Measurements from ENCODE around the gene JAKMIP1.

Gene JAKMIP1

DNA sequence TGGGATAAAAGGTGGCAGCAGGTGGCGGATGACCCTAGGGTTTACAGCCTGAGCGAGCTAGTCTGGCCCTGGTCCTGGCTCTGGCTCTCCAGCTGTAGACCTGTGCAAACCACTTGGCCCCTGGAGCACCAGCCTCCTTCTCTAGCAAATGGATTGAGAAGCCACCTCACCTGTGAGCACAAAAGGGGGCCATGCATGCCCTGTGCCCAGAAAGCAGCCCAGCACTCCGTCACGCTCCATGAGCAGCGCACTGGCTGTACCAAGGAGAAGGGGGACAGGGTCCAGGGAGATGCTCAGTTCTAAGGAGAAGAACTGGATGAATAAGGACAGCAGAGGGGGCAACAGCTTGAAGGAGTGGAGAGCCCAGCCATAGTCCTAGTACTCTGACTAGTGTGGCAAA is 135.2 kb downstream of the JAKMIP1 start:
- DNase-seq (ENCODE audit: low spot score): no peak

DNA sequence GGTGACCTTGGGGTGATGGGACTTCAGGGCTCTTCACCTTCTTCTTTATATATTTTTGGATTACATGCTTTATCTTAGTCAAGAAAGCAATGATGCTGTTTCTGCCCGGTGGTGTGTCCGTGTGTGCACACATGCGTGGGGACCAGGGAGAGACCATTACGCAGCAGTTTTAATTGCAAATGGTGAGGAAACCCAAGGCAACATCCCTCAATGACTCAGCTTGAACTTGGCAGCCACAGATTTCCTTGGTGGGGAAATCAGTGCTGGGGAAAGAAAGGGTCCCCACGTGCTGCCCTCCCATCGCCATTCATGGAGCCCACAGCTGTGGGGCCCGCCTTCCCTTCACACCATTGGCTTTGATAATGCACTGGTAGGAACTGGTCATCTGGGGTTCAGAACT is 136.0 kb downstream of the JAKMIP1 start:
- DNase-seq (ENCODE audit: low spot score): no peak

DNA sequence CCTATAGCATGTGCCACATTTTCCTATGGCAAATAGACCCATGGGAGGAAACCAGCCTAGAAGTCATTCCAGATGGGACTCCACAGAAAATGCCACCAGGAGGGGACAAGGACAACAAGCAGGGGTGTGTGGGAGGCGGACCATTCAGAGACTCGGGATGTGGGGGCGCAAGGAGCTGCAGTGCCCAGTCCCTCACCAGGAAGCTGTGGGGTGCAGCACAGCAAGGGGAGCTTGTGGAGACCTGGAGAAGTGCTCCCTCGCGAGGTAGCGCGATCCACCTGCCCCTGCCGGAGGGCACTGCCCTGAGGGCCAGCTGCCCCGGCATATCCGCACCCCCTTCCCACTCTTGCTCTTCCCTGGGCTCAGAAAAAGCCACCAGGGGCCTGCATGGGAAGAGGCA is 136.7 kb downstream of the JAKMIP1 start:
- DNase-seq (ENCODE audit: low spot score): no peak

DNA sequence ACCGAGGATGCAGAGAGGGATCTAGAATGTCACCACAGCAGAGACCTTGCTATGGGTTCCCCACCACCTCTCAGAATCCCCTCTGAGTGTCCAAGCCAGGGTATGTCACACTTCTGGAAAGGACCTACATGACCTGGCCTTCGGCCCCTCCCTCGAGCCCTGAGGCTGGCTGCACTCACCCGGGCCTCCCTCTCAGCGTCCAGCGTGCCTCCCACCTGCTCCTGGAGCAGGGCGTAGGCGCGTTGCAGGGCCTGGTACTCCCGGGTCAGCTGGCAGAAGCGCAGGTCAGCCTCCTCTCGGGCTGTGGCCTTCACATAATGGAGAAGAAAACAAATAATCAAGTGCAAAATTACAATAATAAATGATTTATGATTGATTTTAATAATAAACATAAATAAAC is 138.2 kb downstream of the JAKMIP1 start:
- DNase-seq (ENCODE audit: low spot score): no peak

DNA sequence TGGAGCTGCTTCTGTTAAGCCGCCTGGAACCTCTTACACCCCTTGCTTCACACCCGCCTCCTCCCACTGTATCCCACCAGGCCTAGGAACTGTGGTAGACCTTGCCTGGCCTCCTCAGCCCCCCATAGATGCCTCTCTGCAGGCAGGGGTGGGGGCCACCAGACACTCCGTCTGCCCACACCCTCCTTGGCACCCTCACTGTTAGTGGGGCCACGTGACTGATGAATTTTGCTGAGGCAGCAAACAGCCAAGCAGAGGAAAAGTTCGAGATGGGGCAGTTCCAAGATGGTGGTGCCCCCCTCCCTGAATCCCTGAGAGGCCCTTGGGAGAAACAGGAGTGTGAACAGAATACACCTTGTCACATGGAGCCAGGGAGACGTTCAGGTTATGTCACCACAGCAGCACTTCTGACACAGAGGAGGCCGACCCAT is 141.0 kb downstream of the JAKMIP1 start:
- no peak for DNase-seq (ENCODE audit: low spot score)

DNA sequence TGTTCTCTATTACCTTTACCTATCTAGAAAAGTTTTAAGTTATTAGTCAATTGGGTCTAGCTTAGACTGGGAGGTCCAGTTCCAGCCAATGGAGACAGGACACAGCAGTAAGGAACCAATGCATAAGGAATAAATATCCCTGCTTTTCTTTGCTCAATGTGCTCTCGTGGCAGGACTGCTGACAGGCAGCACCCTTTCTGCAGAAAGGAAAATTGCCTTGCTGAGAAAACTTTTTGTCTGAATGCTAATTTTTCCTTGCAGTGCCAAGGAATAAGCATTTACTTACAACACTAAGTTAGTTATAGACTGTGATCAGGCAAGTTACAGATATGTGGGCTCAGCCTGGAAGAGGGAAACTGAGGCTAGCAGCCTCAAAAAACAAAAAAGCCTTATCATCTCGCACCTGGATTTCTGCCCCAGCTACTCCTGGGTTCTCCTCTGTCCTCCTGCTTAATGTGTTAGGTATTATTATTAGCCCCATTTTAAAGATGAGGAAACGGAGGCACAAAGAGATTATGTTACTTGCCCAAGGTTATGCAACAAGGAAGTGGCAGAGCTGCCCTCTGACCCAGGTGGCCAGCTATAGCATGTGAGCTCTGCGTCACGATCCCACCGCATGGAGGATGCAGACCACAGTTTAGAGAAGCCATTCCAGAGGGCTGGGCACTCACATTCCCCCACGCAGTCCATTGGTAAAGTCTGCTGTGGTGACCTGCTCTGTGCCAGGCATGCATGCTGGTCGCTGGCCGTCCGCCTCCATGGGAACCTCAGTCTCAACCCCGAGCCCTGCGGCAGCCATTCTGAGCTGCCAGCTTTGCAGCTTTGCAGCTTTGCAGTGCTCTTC is 141.6 kb downstream of the JAKMIP1 start:
- DNase-seq (ENCODE audit: low spot score): no peak

DNA sequence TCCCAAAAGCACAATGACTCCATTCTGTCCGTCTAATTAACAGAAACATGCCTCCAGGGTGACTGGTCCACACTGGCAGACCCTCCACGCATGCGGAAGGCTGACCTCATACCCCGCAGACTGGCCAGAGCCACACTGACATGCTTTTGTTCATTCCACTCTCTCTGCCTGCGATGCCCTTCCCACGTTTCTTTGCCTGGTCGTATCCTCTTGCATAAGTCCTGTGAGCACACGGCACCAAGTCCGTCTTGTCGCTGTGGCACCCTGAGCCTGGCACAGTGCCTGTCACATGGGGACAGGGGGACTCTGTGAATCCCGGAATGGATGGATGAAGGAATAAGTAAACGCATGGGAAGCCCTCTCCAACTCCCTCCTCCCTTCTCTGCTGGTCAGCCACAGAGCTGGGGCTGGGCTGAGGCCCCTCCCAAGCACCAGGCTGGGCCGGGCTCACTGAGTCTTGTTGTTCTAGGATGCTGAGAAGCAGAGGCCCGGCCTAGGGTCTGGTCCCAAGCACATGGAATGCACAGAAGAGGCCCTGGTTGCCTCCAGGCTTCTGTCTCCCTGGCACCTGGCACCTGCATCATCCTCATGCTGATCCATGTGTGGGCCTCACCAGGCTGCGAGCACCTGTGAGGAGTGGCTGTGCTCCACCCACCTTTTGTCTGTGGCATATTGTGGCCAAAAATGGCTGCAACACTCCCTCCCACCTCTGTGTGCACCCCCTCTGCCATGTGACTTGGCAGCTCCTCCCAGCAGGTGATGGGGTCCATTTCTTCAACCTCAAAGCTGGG is 143.2 kb downstream of the JAKMIP1 start:
- no peak for DNase-seq (ENCODE audit: low spot score)

DNA sequence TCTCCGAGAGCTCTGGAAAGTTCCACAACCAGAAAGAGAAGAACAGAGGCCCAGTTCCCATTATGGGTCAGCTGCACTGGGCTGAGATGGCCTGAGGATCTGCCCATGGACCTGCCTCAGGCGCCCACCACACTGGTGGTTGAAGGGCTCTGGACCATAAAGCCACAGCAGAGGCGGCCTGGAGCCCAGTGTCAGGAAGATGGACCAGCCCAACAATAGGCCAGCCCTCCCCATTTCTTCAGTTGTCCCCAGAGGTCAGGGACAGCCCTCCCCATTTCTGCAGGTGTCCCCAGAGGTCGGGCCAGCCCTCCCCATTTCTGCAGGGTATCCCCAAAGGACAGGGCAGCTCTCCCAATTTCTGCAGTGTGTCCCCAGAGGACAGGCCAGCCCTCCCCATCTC is 144.9 kb downstream of the JAKMIP1 start:
- no peak for DNase-seq (ENCODE audit: low spot score)

DNA sequence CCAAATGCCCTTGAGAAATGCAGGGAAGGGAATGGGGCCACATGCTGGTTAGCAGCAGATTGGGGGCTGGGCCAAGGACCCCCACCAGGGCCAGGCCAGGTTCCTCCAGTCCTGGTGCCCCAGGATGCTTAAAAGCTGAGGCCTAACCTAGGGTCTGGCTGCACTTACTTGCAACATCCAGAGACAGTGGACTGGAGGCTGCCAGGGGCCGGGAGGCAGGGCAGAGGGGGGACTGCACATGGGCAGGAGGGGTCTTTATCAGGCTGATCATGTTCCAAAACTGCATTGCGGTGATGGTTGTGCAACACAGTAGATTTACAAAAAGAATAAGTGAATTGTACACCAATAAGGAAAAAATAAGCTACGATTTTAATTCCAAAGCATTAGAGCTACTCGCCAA is 145.3 kb downstream of the JAKMIP1 start:
- no peak for DNase-seq (ENCODE audit: low spot score)

DNA sequence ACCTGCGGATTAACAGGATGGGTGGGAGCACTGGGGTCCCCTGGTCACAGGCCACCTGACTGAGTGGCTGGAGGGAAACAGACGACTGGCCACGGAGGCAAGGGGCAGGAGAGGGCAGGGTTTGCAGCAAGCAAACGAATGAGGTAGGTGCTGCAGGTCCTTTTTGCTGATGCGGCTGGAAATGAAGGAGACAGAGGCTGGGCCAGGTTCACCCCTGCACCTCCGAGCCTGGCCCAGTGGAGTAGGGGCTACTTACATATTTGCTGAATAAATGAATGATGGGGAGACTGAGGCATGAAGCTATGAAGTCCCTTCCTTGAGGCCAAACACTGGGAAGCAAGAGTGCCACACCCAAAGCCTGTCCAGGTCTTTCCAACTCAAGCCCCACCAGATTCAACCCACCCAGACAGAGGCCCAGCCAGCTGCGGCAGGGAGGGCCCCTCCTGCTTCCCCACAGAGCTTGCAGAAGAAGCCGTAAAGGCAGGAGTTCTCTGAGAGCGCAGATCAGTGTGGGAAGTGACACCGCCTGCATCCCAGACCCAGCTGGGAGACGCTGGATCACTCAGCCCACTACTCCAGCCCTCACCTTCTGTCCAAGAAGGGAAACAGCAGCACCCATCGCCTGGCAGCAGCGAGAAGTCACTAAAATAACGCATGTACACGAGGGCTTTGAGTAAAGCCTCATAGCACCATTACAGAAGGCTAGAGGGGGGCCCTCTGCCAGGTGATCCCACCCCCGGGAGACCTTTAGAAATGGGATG is 146.0 kb downstream of the JAKMIP1 start:
- DNase-seq (ENCODE audit: low spot score): no peak

DNA sequence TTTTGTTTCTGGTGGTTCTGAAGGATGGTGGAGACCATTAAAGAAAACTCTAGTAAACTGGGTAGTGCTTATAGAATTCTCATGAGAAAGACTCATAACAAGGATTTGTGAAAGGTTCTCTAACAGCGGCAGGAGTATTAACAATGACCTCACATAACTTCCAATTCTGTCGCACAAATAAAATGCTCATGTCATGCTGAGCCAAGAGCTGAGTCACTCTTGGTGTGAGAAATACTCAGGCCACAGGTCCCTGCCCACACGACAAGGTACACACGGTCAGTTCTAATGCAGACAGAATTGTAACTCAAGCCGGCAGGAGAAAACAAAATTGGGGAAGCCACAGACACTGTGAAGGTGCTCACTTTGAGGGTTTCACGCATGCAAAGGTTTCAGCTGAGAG is 147.7 kb downstream of the JAKMIP1 start:
- no peak for DNase-seq (ENCODE audit: low spot score)

DNA sequence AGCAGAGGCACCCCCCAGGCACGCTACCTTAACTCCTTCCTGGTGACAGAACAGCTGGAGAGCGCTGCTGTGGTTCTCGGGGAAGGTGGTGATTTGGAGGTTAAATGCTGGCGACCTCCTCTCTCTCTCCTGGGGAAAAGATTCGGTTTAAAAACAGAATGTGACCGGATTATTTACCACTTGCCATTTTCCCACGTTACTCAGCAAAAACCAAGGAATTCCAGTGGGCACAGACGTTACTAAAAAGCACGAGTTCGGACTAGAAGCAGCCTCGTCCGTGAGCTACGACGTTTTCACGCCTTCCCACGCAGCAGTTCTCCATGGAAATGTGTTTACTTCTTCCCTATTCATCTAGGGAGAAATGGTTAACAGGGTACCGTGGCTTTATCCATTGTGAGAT is 149.8 kb downstream of the JAKMIP1 start:
- DNase-seq (ENCODE audit: low spot score): no peak

DNA sequence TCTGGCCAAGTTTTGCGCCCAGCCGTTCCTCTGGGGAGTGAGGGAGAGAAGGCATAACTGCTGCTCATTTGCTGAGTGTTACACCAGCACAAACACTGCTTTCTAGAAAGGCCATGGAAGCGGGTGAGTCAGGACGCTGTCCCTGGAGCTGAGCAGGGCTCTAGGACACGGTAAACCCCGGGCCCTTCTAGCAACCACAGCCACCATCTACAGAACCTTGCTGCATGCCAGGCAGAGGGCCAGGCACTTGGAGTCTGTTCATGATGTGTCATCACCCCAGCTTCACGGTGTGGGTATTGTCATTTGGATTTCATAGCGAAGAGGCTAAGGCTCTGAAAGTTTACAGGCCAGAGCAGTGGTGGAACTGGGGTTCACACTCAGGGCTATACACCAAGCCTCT is 150.4 kb downstream of the JAKMIP1 start:
- DNase-seq (ENCODE audit: low spot score): no peak

DNA sequence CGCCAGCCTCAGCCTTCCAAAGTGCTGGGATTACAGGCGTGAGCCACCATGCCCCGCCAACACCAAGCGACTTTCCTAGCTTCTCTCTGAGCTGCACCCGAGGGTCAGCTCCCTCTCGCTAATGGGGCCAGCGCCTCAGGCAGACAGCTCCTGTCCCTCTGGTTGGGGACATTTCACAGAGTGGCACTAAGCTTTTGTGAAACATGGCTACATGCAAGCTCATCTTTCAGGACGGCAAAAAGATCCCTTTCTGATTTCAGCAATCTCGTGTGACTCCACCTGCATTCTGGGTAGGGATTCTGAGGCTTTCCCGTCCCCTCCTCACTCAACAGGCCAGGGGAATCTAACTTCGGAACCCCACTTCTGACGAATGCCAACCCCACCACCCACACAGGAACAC is 151.1 kb downstream of the JAKMIP1 start:
- DNase-seq (ENCODE audit: low spot score): no peak

DNA sequence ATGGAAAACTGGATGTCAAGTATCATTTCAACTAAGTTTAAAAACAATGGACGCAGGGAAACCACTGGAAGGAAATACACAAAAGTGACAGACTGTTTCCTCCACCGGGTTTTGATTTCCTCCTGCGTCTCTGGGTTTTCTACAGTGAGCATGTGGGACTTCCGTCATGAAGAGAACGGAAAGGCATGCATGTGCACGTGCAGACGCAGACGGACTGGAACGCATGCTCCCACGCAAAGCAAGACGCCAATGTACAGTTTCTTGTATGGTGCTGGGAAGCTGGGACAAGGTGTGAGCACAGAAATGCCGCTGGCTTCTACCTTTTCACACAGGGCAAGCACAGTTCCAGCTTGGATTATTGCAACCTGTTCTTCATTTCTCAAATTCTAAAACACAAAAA is 151.8 kb downstream of the JAKMIP1 start:
- DNase-seq (ENCODE audit: low spot score): no peak

DNA sequence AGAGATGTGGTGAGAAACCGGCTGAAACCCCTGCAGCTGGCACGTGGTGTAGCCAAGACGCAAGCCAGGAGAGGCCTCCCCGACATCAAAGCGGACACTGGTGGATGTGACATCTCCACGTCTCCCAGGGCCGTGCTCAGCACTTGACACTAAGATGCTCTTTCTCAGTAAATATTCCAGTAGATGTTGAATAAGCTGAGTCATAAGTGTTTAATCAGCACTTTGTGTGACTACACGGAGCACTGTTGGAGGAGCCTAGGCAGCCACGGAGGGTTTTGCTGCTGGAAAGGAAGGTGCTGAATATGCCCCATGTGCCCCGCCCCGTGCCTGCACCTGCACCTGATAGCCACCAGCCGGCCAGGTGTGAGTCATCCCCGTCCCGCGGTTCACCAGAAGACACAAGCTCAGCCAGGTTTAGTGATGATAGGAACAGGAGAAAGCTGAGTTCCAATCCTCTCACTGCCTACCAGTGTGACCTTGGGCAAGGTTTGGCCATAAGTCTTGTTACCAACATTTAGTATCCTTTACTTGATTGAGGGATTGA is 153.1 kb downstream of the JAKMIP1 start:
- no peak for DNase-seq (ENCODE audit: low spot score)

DNA sequence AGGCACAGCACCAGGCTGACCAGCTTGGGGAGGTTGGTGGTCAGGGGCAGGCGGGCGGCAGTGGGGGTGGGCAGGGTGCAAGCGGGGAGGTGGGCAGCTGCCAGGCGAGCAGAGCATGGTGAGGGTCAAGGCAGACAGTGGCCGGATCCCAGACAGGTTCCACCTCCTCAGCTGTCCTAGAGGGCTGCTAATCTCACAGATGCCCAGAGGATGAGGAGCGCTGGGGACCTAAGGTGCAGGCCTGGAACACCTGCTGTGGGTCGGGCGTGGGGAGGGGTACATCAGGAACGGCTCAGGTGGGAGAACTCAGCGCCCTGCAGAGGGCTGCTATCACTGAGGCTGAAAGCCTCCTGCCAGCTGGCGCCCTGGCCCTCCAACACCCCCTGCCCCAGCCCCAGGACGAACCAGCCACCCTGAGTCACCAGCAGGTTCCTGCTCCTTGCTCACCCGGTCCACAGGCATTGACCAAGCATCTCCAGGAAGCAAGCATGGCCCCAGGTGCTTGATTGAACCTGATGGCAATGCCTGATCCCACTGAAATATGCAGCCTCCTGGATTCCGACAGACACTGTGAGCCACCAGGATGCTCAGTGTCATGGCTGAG is 153.7 kb downstream of the JAKMIP1 start:
- no peak for DNase-seq (ENCODE audit: low spot score)

DNA sequence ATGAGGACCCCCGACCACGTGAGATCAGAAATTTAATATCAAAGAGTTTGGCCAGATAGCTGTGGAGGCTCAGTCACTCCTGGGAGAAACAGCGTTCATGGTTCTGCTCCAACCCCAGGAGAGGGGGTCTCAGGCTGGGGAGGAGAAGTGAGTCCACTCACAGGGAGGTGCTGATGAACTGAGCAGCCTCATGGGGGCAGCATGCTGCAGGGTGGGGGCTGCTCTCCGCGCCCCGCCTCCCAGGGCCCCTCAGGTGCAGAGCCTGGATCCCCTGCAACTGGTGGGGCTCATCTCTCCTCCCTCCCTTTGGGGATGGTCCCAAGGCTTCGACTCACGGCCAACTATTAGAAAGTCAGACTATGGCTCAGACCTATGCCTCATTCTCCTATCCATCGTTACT is 155.5 kb downstream of the JAKMIP1 start:
- no peak for DNase-seq (ENCODE audit: low spot score)

DNA sequence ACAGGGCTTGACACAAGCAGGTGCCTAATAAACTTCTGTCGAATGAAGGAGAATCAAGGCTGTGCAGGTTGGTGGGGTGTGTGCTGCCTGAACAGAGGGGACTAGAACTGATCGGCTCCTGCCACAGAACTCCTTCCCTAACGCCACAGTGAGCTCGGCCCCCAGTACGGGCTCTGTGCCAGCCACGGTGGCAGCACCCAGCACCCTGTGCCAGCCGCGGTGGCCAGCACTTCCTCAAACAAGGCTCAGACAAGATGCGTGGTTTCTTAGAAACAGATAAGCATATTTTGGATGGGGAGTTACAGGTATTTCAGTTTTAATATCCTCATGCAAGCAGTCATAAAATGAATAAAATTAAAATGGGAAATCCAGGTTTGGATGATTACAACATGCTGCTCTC is 156.1 kb downstream of the JAKMIP1 start:
- DNase-seq (ENCODE audit: low spot score): no peak

DNA sequence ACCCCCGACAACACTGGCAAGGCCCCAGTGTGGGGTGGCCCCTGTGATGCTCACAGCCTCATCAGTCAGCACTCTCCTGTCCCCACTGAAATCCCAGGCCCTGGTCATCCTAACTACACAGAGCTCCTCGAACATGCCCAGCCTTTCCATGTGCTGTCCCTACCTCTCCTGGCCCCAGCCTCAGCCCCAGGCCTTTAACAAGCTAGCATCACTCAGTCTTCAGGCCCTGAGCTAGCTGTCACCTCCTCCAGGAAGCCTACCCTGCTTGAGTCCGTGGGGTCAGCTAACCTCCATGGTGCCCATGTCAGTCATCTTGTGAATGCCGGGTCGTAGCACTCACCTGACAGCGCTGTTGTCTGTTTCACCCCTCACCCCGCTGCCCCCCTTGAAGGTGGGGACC is 156.5 kb downstream of the JAKMIP1 start:
- no peak for DNase-seq (ENCODE audit: low spot score)

DNA sequence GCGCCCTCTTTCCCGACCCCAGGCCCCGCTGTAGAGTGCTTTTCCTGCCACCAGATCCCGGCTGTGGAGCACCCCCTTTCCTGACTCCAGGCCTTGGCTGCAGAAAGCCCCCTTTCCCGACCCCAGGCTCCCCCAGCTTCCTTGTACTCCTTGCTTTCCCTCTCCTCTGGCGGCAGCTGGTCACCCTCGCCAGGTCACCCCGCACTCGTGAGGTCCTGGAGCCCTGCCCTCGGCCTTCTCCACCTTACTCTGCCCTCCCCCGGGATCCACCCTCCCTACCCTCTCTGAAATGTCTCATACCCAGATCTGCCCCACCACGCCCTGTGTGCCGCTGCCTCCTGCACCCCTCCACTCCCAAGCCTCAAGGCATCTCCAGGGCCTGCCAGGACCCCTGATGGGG is 157.2 kb downstream of the JAKMIP1 start:
- DNase-seq (ENCODE audit: low spot score): no peak
